Neural cell (in vitro differentiated cells): ENCODE results near the gene PPARG. TPM values are rescaled to one million over a fixed set of nuclear protein-coding genes. Genes with fewer than 3 reads are reported as not detected.

ENCODE experiments used
- H2AFZ ChIP-seq: fragments of 200-600, 300-800 bp; sonication (generic), shearing (Covaris generic); 2 replicates; pipeline ENCODE4 v1.6.0; 2014; ENCODE audit warnings: low read depth, mild to moderate bottlenecking, antibody characterized with exemption, low read length, moderate library complexity
- H3F3A ChIP-seq: fragments of 200-600 bp; shearing (Covaris generic); 2 replicates; pipeline ENCODE4 v1.6.1; 2016; ENCODE audit warnings: mild to moderate bottlenecking, moderate library complexity, mixed read lengths, antibody characterized with exemption, low read length; ENCODE audit not compliant: insufficient read depth, poor library complexity, severe bottlenecking
- H3K27ac ChIP-seq: fragments of 200-600, 300-800 bp; sonication (generic), shearing (Covaris generic); 2 replicates; pipeline ENCODE4 v1.5.1; 2014; ENCODE audit warnings: mild to moderate bottlenecking, low read length, moderate library complexity
- H3K27me3 ChIP-seq: fragments of 300-800, 200-600 bp; sonication (generic), shearing (Covaris generic); 2 replicates; pipeline ENCODE4 v1.6.0; 2014; ENCODE audit warnings: mild to moderate bottlenecking, low read depth, low read length, moderate library complexity; ENCODE audit not compliant: insufficient read depth
- H3K36me3 ChIP-seq: fragments of 300-800, 200-600 bp; sonication (generic), shearing (Covaris generic); 2 replicates; pipeline ENCODE4 v1.5.1; 2014; ENCODE audit warnings: mild to moderate bottlenecking, antibody characterized with exemption, low read length, moderate library complexity; ENCODE audit not compliant: insufficient read depth
- H3K4me2 ChIP-seq: fragments of 300-800, 200-600 bp; sonication (generic), shearing (Covaris generic); 2 replicates; pipeline ENCODE4 v1.6.0; 2014; ENCODE audit warnings: mild to moderate bottlenecking, low read length
- H3K4me3 ChIP-seq: fragments of 300-800, 200-600 bp; sonication (generic), shearing (Covaris generic); 2 replicates; pipeline ENCODE4 v1.5.1; 2014; ENCODE audit warnings: mild to moderate bottlenecking, low read length, moderate library complexity
- H3K79me2 ChIP-seq: fragments of 200-600 bp; shearing (Covaris generic); replicated peaks from 2 replicates; pipeline ENCODE4 v1.6.0; 2014; ENCODE audit warnings: mild to moderate bottlenecking, low read length, moderate library complexity; ENCODE audit not compliant: insufficient read depth
- H3K9ac ChIP-seq: fragments of 300-800, 200-600 bp; sonication (generic), shearing (Covaris generic); 2 replicates; pipeline ENCODE4 v1.6.1; 2016; ENCODE audit warnings: mild to moderate bottlenecking, low read length, mixed read lengths
- H3K9me2 ChIP-seq: fragments of 200-600 bp; shearing (Covaris generic); 2 replicates; pipeline ENCODE4 v1.6.1; 2016; ENCODE audit warnings: mild to moderate bottlenecking, low read length, mixed read lengths; ENCODE audit not compliant: insufficient read depth
- H3K9me3 ChIP-seq: fragments of 200-600, 300-800 bp; sonication (generic), shearing (Covaris generic); 2 replicates; pipeline ENCODE4 v1.6.1; 2016; ENCODE audit warnings: mild to moderate bottlenecking, mixed run types, low read length, moderate library complexity, mixed read lengths
- H4K20me1 ChIP-seq: fragments of 200-600 bp; shearing (Covaris generic); 2 replicates; pipeline ENCODE4 v1.6.1; 2016; ENCODE audit warnings: mild to moderate bottlenecking, mixed run types; ENCODE audit not compliant: insufficient read depth
- CTCF ChIP-seq: fragments of 450-650 bp; IDR thresholded peaks from 2 replicates; pipeline ENCODE4 v1.5.1; 2014; ENCODE audit warnings: antibody characterized with exemption, mild to moderate bottlenecking, moderate library complexity; ENCODE audit not compliant: poor library complexity, severe bottlenecking
- EP300 ChIP-seq: fragments of 450-650 bp; conservative IDR thresholded peaks from 2 replicates; pipeline ENCODE4 v1.6.1; 2014; ENCODE audit warnings: antibody characterized with exemption, mild to moderate bottlenecking, moderate library complexity; ENCODE audit not compliant: poor library complexity, severe bottlenecking
- EZH2 ChIP-seq: fragments of 200-600, 300-800 bp; shearing (Covaris generic), sonication (generic); IDR thresholded peaks from 2 replicates; pipeline ENCODE4 v1.6.1; 2014; ENCODE audit warnings: antibody characterized with exemption, low read length, borderline replicate concordance, mild to moderate bottlenecking; ENCODE audit not compliant: insufficient read depth, poor library complexity, severe bottlenecking
- MXI1 ChIP-seq: fragments of 450-650 bp; conservative IDR thresholded peaks from 2 replicates; pipeline ENCODE4 v1.6.1; 2014; ENCODE audit warnings: antibody characterized with exemption, mild to moderate bottlenecking; ENCODE audit not compliant: poor library complexity, severe bottlenecking
- POLR2AphosphoS5 ChIP-seq: IDR thresholded peaks from 2 replicates; pipeline ENCODE4 v1.6.1; 2012
- RAD21 ChIP-seq: fragments of 450-650 bp; conservative IDR thresholded peaks from 2 replicates; pipeline ENCODE4 v1.6.1; 2014; ENCODE audit warnings: antibody characterized with exemption, mild to moderate bottlenecking, moderate library complexity
- REST ChIP-seq: IDR thresholded peaks from 2 replicates; pipeline ENCODE4 v1.6.1; 2012; ENCODE audit warnings: borderline replicate concordance
- SMC3 ChIP-seq: fragments of 450-650 bp; conservative IDR thresholded peaks from 2 replicates; pipeline ENCODE4 v1.6.1; 2014; ENCODE audit warnings: antibody characterized with exemption, mild to moderate bottlenecking, moderate library complexity; ENCODE audit not compliant: poor library complexity
- TAF1 ChIP-seq: IDR thresholded peaks from 2 replicates; pipeline ENCODE4 v1.6.1; 2012; ENCODE audit warnings: low read depth
- polyA plus RNA-seq: library from polyadenylated mRNA; depleted of rRNA; stranded (reverse); fragments of >200 nt; gene quantifications from 2 replicates; pipeline ENCODE4 v1.2.3, GENCODE V29; 2014

PPARG gene
- polyA plus RNA-seq, 1 donor from 2014 or later = 0.35 TPM

- H3K4me3 ChIP-seq = no peak overlapping the region
- H3K27ac ChIP-seq = no peak overlapping the region
- H2AFZ ChIP-seq = no peak overlapping the region
- H3K9ac ChIP-seq = no peak overlapping the region
- H3F3A ChIP-seq = no peaks in the 10 kb centered on the region
- H3K27me3 ChIP-seq = no peaks in the 10 kb centered on the region
- no peaks in the 10 kb centered on the region for H3K9me3 ChIP-seq
- H3K79me2 ChIP-seq = no peaks in the 10 kb centered on the region
- H4K20me1 ChIP-seq = no peaks in the 10 kb centered on the region
- TF ChIP-seq RAD21 (no peak), TAF1 (no peak), CTCF (no peak), EP300 (no peak), SMC3 (no peak), POLR2AphosphoS5 (no peak), REST (no peak), EZH2 (no peak), MXI1 (no peak)
- H3K9me2 ChIP-seq = no peaks in the 10 kb centered on the region
- H3K36me3 ChIP-seq = no peaks in the 10 kb centered on the region
- no peak overlapping the region for H3K4me2 ChIP-seq
Observed at GRCh38 chr3:12312010-12312409, 23.1 kb downstream of the PPARG start.

GRCh38 chr3:12313519-12313918, 24.6 kb downstream of the PPARG start:
- Histone ChIP-seq H3K27ac (no peak overlapping the region), H4K20me1 (no peaks in the 10 kb centered on the region), H3K9ac (no peak overlapping the region), H2AFZ (no peak overlapping the region), H3K4me2 (no peak overlapping the region), H3K79me2 (no peaks in the 10 kb centered on the region), H3F3A (no peaks in the 10 kb centered on the region), H3K4me3 (no peak overlapping the region), H3K27me3 (no peaks in the 10 kb centered on the region), H3K9me2 (no peaks in the 10 kb centered on the region), H3K36me3 (no peaks in the 10 kb centered on the region), H3K9me3 (no peaks in the 10 kb centered on the region)
- TF ChIP-seq EP300 = no peak
- no peak for TF ChIP-seq CTCF
- TF ChIP-seq RAD21 = no peak
- TF ChIP-seq POLR2AphosphoS5 = no peak
- no peak for TF ChIP-seq EZH2
- TF ChIP-seq MXI1 = no peak
- TF ChIP-seq TAF1 = no peak
- TF ChIP-seq SMC3 = no peak
- no peak for TF ChIP-seq REST
